ENCODE measurements around the gene ITGB4.

GRCh38 chr17:75764711-75765421 is 43.6 kb downstream of the ITGB4 start, which contains the start of gene GALK1:
- TF ChIP-seq CTCF (IDR thresholded peaks at IDR 0.05 in 2 of 3, conservative IDR thresholded peaks at IDR 0.05 in 1 of 3; ENCODE audit: borderline replicate concordance in 1 of 3, insufficient read depth in 1 of 3, low read depth in 2 of 3, low read length in 2 of 3), result peak in 2 of 3 experiments; percentile 65 to 94; a peak in 4 of 6 replicates
- TF ChIP-seq EZH2 (IDR thresholded peaks at IDR 0.05), result no peak
- peak; percentile 89 for TF ChIP-seq MAX (IDR thresholded peaks at IDR 0.05)
- peak; percentile 87; the same call in 1 of the 2 replicates for TF ChIP-seq ZFX (IDR thresholded peaks at IDR 0.05)
- no peak for TF ChIP-seq FOSL1 (IDR thresholded peaks at IDR 0.05; ENCODE audit: low read depth)
- no peak for TF ChIP-seq POLR2A (IDR thresholded peaks at IDR 0.05; ENCODE audit: borderline replicate concordance, extremely low read depth, insufficient read depth, insufficient read length)
- no peak for TF ChIP-seq ELF1 (IDR thresholded peaks at IDR 0.05; ENCODE audit: borderline replicate concordance, low read depth)
- peak; percentile 62; the same call in 1 of the 2 replicates for TF ChIP-seq SIN3A (IDR thresholded peaks at IDR 0.05; ENCODE audit: low read depth)
- peak; percentile 86 for TF ChIP-seq RAD21 (IDR thresholded peaks at IDR 0.05; ENCODE audit: low read depth)
- no peak for TF ChIP-seq EZH2phosphoT487 (IDR thresholded peaks at IDR 0.05; ENCODE audit: borderline replicate concordance)
